ENCODE measurements around the gene MAL. TPM values are rescaled to one million over a fixed set of nuclear protein-coding genes. Genes with fewer than 3 reads are reported as not detected.

MAL gene
- total and polyA plus RNA-seq, 3 donors from 2014 or later: 0.62 to 1.3 (median 0.79) TPM

DNA sequence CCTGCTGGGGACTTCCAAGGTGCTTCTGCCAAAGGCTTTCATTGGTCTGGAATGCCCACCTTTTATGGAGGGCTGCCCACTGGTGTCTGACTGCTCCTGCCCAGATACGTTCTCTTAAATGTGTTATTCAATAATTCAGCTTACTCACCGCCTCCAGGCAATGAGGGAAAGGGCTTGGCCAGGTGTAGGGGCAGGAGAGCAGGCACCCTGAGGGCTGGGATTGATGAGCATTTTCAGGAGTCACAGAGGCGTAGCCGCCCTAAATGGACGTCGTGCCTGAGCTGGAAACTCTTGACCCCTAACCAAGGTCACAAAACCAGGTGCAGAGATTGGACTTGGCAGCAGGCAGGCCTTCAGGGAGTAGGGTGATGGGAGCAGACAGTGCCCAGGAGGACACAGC lies 26.8 kb downstream of the MAL start:
- Histone ChIP-seq H3K4me3 (no peak overlapping the region), H3K9me3 (no peaks in the 10 kb centered on the region), H3K36me3 (ENCODE audit: low read depth, missing control alignments) (no peaks in the 10 kb centered on the region), H3K27me3 (no peaks in the 10 kb centered on the region), H3K27ac (no peak overlapping the region), H3K4me1 (peaks cover 3% of the 10 kb centered on the region)
- DNase-seq: no peak
- WGBS, 2 donors: 61 to 80% methylated on average over 6 of the region's 6 CpGs
- intact Hi-C loops (cut with DNase I; ENCODE audit: low total_unique reads): no loop called here
- TF ChIP-seq POLR2A (IDR thresholded peaks at IDR 0.05): no peak
- TF ChIP-seq, protein P1, sequence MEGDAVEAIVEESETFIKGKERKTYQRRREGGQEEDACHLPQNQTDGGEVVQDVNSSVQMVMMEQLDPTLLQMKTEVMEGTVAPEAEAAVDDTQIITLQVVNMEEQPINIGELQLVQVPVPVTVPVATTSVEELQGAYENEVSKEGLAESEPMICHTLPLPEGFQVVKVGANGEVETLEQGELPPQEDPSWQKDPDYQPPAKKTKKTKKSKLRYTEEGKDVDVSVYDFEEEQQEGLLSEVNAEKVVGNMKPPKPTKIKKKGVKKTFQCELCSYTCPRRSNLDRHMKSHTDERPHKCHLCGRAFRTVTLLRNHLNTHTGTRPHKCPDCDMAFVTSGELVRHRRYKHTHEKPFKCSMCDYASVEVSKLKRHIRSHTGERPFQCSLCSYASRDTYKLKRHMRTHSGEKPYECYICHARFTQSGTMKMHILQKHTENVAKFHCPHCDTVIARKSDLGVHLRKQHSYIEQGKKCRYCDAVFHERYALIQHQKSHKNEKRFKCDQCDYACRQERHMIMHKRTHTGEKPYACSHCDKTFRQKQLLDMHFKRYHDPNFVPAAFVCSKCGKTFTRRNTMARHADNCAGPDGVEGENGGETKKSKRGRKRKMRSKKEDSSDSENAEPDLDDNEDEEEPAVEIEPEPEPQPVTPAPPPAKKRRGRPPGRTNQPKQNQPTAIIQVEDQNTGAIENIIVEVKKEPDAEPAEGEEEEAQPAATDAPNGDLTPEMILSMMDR (IDR thresholded peaks at IDR 0.05): no peak

GRCh38 chr2:95052804-95053479 lies 27.4 kb downstream of the MAL start:
- H3K27me3 ChIP-seq: no peaks in the 10 kb centered on the region
- no peaks in the 10 kb centered on the region for H3K9me3 ChIP-seq
- H3K36me3 ChIP-seq (ENCODE audit: low read depth, missing control alignments): no peaks in the 10 kb centered on the region
- DNase-seq: no peak
- WGBS, 2 donors: 85 to 86% methylated on average over 11 to 13 of the region's 13 CpGs
- H3K4me1 ChIP-seq: peaks cover 4% of the 10 kb centered on the region
- H3K27ac ChIP-seq: no peak overlapping the region
- intact Hi-C loops (cut with DNase I; ENCODE audit: low total_unique reads): no loop called here
- no peak for TF ChIP-seq POLR2A (IDR thresholded peaks at IDR 0.05)
- TF ChIP-seq, protein P1 (IDR thresholded peaks at IDR 0.05): no peak
- no peak overlapping the region for H3K4me3 ChIP-seq

DNA sequence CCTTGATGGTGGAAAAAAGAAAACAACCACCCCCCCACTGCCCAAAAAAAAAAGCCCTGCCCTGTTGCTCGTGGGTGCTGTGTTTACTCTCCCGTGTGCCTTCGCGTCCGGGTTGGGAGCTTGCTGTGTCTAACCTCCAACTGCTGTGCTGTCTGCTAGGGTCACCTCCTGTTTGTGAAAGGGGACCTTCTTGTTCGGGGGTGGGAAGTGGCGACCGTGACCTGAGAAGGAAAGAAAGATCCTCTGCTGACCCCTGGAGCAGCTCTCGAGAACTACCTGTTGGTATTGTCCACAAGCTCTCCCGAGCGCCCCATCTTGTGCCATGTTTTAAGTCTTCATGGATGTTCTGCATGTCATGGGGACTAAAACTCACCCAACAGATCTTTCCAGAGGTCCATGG lies 28.0 kb downstream of the MAL start:
- Histone ChIP-seq H3K27ac (no peak overlapping the region), H3K4me1 (peaks cover 4% of the 10 kb centered on the region), H3K4me3 (no peak overlapping the region), H3K36me3 (ENCODE audit: low read depth, missing control alignments) (no peaks in the 10 kb centered on the region), H3K27me3 (no peaks in the 10 kb centered on the region), H3K9me3 (no peaks in the 10 kb centered on the region)
- WGBS, 2 donors: 51 to 58% methylated on average over 11 of the region's 11 CpGs
- intact Hi-C loops (cut with DNase I; ENCODE audit: low total_unique reads): no loop called here
- TF ChIP-seq POLR2A (IDR thresholded peaks at IDR 0.05): no peak
- TF ChIP-seq, protein P1 (IDR thresholded peaks at IDR 0.05): no peak
- DNase-seq: no peak

DNA sequence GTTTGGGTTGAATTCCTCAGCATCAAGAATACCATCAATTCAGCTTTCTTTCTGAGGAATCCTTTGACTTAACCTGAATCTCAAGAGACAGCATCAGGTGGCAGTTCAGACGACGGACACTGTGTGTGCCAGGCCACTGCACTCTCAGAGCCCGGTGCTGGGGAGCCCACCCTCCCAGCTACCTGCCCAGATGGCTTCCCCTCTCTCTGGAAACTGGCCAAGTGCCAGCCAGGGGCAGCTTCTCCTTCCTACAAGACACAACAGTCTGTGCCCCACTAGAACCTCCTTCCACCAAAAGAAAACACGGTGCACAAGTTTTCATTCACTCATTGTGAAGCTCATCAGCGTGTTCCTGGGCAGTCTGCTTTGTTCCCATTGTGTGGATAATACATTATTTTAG lies 28.5 kb downstream of the MAL start:
- H3K27me3 ChIP-seq: no peaks in the 10 kb centered on the region
- intact Hi-C loops (cut with DNase I; ENCODE audit: low total_unique reads): no loop called here
- no peaks in the 10 kb centered on the region for H3K36me3 ChIP-seq (ENCODE audit: low read depth, missing control alignments)
- WGBS, 2 donors: 77 to 84% methylated on average over 5 of the region's 5 CpGs
- H3K27ac ChIP-seq: no peak overlapping the region
- no peak for TF ChIP-seq POLR2A (IDR thresholded peaks at IDR 0.05)
- TF ChIP-seq, protein P1 (IDR thresholded peaks at IDR 0.05): no peak
- no peak overlapping the region for H3K4me3 ChIP-seq
- H3K4me1 ChIP-seq: peaks cover 4% of the 10 kb centered on the region
- H3K9me3 ChIP-seq: no peaks in the 10 kb centered on the region
- no peak for DNase-seq

DNA sequence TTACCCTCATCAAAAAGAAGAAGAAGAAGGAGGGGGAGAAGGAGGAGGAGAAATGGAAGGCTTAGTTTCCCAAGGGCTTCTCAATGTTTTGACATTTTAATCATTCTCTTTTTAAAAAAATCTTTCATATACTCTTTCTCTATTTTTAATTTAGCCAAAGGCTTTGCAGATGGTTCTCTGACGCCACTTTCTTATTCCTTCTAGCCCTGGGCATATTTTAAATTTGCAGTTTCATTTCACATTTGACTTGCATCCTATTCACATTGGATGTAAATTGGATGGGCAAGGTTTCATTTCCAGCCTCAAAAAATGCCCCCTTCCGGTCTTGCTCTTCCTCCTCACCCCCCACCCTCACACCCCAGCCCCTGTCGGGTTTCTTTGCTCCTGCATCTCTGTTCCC lies 29.8 kb downstream of the MAL start:
- H3K27ac ChIP-seq: no peak overlapping the region
- H3K27me3 ChIP-seq: no peaks in the 10 kb centered on the region
- intact Hi-C loops (cut with DNase I; ENCODE audit: low total_unique reads): no loop called here
- H3K36me3 ChIP-seq (ENCODE audit: low read depth, missing control alignments): no peaks in the 10 kb centered on the region
- H3K4me3 ChIP-seq: no peak overlapping the region
- 54 to 75% methylated on average over 3 of the region's 3 CpGs for WGBS, 2 donors
- DNase-seq: no peak
- no peaks in the 10 kb centered on the region for H3K9me3 ChIP-seq
- H3K4me1 ChIP-seq: peaks cover 4% of the 10 kb centered on the region
- no peak for TF ChIP-seq POLR2A (IDR thresholded peaks at IDR 0.05)
- TF ChIP-seq, protein P1 (IDR thresholded peaks at IDR 0.05): no peak

Data from testis (tissue), 3 donors.